SK-N-MC (cell line): ENCODE measurements around the gene STK39.

Experiments
- DNase-seq: peaks from one replicate; pipeline ENCODE4 v3.0.0-alpha.2; 2011; ENCODE audit warnings: low read depth, low spot score
- H3K27ac ChIP-seq: fragments of 200-600 bp; sonication (generic); 2 replicates; pipeline ENCODE4 v1.5.1; 2016; ENCODE audit warnings: mixed run types
- H3K36me3 ChIP-seq: fragments of 200-600 bp; sonication (generic); 2 replicates; pipeline ENCODE4 v1.6.1; 2017; ENCODE audit warnings: antibody characterized with exemption, low read length, mixed read lengths; ENCODE audit not compliant: insufficient read depth
- H3K4me3 ChIP-seq: fragments of 200-600 bp; sonication (generic); 2 replicates; pipeline ENCODE4 v1.5.1; 2016
- H3K9ac ChIP-seq: fragments of 200-600 bp; sonication (generic); 2 replicates; pipeline ENCODE4 v1.8.0; 2017; ENCODE audit warnings: mixed run types, mixed read lengths; ENCODE audit not compliant: insufficient read length
- H3K9me3 ChIP-seq: fragments of 200-600 bp; sonication (generic); 2 replicates; pipeline ENCODE4 v1.6.1; 2017; ENCODE audit warnings: low read depth, mild to moderate bottlenecking, antibody characterized with exemption, low read length, moderate library complexity, mixed read lengths
- EZH2 ChIP-seq: fragments of 200-600 bp; sonication (generic); IDR thresholded peaks from one replicate; pipeline ENCODE4 v1.6.1; 2017; ENCODE audit warnings: antibody characterized with exemption
- FOXP2 ChIP-seq: optimal IDR thresholded peaks from 2 replicates; pipeline ENCODE3; 2011; ENCODE audit warnings: mild to moderate bottlenecking, moderate library complexity; ENCODE audit not compliant: insufficient read depth; ENCODE audit errors: extremely low read length, control extremely low read depth
- POLR2AphosphoS5 ChIP-seq: IDR thresholded peaks from 2 replicates; pipeline ENCODE4 v1.6.1; 2012; ENCODE audit warnings: mild to moderate bottlenecking, low read depth, low read length, borderline replicate concordance

STK39 gene

DNA sequence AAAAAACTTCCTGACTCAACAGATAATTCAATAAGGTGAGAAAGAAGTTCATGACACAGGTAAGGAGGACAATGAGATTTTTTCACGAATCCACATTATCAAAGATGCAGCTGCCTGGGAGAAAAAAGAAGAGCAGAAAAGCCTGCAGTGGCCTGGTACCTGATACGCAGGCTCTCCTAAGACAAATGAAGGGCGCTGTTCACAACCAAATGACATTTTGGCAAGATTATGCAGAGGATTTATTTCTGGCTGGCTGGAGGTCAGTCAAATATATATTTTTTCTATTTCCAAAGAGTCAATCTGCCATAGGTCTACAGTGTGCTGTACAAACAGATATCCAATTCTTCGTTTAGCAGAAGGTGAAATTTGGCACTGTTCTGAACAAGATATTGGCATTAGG, 257.3 kb downstream of the STK39 start:
- Histone ChIP-seq H3K9ac (no peak overlapping the region), H3K4me3 (no peak overlapping the region), H3K27ac (no peak overlapping the region), H3K36me3 (no peaks in the 10 kb centered on the region), H3K9me3 (no peaks in the 10 kb centered on the region)
- no peak for DNase-seq
- TF ChIP-seq FOXP2 (no peak), POLR2AphosphoS5 (no peak), EZH2 (no peak)

DNA sequence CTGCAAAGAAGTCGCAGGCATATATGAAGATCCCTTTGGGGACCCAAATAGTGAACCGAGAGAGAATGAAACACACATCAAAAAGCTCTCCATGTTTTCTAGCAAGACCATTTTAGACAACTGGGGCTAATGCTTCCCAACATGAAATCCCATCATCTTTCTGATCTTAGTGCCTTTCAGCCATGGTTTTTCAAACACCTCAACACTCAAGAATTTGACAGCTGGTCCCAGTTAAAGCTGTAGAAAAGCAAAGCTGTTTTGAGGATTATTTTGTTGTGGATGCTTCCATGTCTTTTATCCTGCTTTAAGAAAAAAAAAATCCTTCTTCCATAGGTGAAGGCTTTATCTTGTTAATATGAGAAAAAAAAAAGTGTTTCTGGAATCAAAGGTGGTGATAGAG, 259.1 kb downstream of the STK39 start:
- Histone ChIP-seq H3K27ac (no peak overlapping the region), H3K9ac (no peak overlapping the region), H3K36me3 (no peaks in the 10 kb centered on the region), H3K4me3 (no peak overlapping the region), H3K9me3 (no peaks in the 10 kb centered on the region)
- TF ChIP-seq EZH2 (no peak), POLR2AphosphoS5 (no peak)
- no peak for DNase-seq

DNA sequence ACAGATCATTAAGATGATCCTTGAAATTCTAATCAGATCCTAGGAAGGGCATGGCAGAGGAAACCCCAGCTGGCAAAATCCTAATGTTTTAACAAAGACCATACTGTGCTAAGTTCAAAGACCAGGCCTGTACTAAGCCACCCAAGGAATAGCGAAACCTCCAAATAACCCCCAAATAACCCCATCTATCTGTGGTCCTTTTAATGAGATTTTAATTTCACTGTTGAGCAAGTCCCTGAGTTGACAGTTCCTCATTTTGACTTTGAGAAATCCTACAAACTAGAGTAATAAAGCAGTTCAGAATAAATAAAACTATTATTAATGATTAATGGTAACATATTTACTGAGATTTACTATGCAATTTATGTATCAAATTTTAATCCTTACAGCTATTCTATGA, 259.8 kb downstream of the STK39 start:
- no peak for DNase-seq
- TF ChIP-seq EZH2 (no peak), FOXP2 (no peak), POLR2AphosphoS5 (no peak)
- Histone ChIP-seq H3K27ac (no peak overlapping the region), H3K9me3 (no peaks in the 10 kb centered on the region), H3K36me3 (no peaks in the 10 kb centered on the region), H3K4me3 (no peak overlapping the region), H3K9ac (no peak overlapping the region)

DNA sequence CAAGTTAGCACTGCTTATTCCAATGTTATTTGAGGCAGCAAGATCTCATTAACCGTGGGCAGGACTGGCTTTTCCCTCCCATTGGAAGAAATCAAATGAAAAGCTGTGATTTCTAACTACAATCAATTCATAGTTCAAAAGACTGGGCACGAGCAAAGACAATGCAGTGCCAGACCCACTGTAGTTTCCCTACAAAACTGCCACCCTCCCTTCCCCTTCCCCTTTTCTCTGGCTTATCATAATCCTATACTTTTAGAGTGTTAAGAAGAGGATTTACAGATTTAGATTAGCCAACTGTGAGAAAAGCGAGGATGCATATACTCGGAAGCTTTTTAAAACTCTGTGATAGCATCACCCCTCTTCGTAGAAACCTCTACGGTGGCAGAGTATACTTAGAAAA, 260.4 kb downstream of the STK39 start:
- Histone ChIP-seq H3K27ac (no peak overlapping the region), H3K9ac (no peak overlapping the region), H3K9me3 (no peaks in the 10 kb centered on the region), H3K36me3 (no peaks in the 10 kb centered on the region), H3K4me3 (no peak overlapping the region)
- TF ChIP-seq POLR2AphosphoS5 (no peak), FOXP2 (no peak), EZH2 (no peak)
- DNase-seq: no peak

DNA sequence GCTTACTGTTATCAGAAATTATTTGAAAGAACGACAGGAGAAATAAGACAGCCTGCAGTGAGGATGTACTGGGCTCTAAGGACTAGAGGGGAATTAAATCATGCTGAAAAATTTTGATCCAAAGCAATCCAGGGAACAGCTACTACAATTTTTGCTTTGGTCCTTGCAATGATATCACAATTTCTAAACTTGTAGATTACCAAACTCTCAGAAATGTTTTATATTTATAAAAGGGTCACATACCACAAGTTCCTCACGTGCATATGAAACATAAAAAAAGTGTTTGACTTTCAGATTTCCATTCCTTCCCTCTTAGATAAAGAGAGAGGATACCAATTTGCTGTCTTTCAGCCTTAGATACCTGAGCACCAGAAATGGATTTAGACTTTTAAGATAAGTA, 261.2 kb downstream of the STK39 start:
- Histone ChIP-seq H3K27ac (no peak overlapping the region), H3K9me3 (no peaks in the 10 kb centered on the region), H3K4me3 (no peak overlapping the region), H3K36me3 (no peaks in the 10 kb centered on the region), H3K9ac (no peak overlapping the region)
- DNase-seq: no peak
- TF ChIP-seq FOXP2 (no peak), POLR2AphosphoS5 (no peak), EZH2 (no peak)

DNA sequence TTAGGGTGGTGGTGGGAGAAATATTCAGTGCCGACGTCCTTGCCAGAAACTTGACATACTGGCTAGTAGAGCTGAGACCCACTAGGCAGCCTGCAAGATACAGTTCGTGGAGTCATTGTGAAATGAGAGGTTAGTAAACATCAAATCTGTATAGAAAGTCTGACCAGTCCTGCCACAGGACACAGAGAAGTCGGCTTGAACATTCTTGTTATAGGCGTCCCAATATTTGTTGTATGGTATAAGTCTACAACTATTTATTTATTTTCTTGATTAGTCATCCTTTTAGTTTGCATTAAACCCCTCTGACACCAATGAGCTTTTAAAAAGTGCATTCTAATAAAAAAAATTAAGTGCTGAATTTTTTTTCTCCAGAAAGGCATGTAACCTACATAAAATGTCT, 265.4 kb downstream of the STK39 start:
- Histone ChIP-seq H3K36me3 (no peaks in the 10 kb centered on the region), H3K9ac (no peak overlapping the region), H3K9me3 (no peaks in the 10 kb centered on the region), H3K4me3 (no peak overlapping the region), H3K27ac (no peak overlapping the region)
- no peak for DNase-seq
- no peak for TF ChIP-seq FOXP2
- no peak for TF ChIP-seq EZH2
- no peak for TF ChIP-seq POLR2AphosphoS5

DNA sequence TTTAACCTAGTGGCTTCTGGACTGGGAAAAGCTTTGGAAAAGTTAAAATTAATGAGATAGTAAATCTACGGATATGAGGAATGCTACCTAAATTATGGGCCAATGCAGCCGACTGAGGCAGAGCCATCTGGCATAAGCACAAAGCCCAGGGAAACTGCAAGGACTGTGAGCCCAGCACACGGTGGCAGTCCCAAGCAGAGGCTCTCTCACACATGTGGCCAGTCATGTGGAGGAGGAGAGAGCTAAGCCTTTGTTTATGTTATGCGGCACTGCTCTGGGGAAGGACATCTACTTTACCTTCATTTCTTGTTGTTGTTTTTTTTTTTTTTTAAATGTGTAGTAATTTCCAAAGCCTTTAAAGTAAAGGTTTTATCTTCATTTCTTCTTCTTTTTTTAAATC, 267.0 kb downstream of the STK39 start:
- no peak overlapping the region for H3K27ac ChIP-seq
- DNase-seq: no peak
- no peak overlapping the region for H3K9ac ChIP-seq
- TF ChIP-seq EZH2: no peak
- TF ChIP-seq FOXP2: no peak
- TF ChIP-seq POLR2AphosphoS5: no peak
- H3K4me3 ChIP-seq: no peak overlapping the region
- no peaks in the 10 kb centered on the region for H3K9me3 ChIP-seq
- no peaks in the 10 kb centered on the region for H3K36me3 ChIP-seq

DNA sequence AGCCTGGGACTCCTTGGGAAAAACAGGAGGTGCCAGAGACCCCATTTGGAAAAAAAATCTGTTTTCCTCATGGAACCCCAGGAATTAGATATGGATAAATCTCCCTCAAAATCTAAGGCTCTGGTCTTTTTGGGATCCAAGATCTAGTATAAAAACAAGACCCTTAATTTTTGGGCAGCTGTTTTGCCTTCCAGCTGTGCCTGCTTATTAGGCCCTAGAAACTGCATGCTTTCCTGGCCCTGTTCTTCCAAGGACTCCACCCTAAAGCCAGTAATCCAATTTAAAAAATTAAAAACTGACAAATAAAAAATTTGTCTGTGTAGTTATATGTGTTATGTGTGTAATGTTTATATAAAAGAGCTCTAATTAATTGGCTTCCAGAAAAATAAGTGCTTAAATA, 274.6 kb downstream of the STK39 start:
- TF ChIP-seq FOXP2: no peak
- TF ChIP-seq EZH2: no peak
- TF ChIP-seq POLR2AphosphoS5: no peak
- no peak for DNase-seq
- no peak overlapping the region for H3K9ac ChIP-seq
- H3K36me3 ChIP-seq: no peaks in the 10 kb centered on the region
- peaks cover 7% of the 10 kb centered on the region; the same call in 1 of the 2 replicates for H3K9me3 ChIP-seq
- H3K27ac ChIP-seq: no peak overlapping the region
- H3K4me3 ChIP-seq: no peak overlapping the region

DNA sequence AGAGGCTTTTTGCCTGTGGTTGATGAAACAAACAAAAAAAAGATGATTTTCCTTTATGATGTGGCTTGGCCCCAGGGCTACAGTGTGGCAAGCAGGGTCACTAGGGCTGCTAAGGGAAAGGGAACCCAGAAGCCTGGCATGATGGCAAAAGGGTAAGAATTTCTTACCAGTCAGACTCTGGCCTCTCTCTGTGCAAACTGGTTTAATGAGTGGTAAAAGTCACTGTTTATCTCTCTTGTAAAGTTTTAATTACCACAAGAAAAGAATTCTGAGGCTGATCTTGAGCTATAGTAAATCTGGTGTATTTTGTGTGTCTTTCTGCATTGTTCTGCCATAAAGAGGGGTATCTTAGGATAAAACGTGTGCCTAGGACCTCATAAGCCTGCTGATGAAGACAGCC, 275.4 kb downstream of the STK39 start:
- Histone ChIP-seq H3K9me3 (peaks cover 7% of the 10 kb centered on the region; the same call in 1 of the 2 replicates), H3K9ac (no peak overlapping the region), H3K27ac (no peak overlapping the region), H3K36me3 (no peaks in the 10 kb centered on the region), H3K4me3 (no peak overlapping the region)
- DNase-seq: no peak
- TF ChIP-seq FOXP2 (no peak), POLR2AphosphoS5 (no peak), EZH2 (no peak)
